COLO668 (cell line): ENCODE measurements around the gene OXGR1.
"Not testable (repeated sequence)": the region's sequence is repeated elsewhere in the genome, so short reads cannot be mapped to it uniquely, and the experiment has no call there.

Source experiments
- DNase-seq: peaks from one replicate; lab custom pipeline; 2025; ENCODE audit not compliant: unreplicated experiment; lab: John Stamatoyannopoulos, UW

Gene OXGR1

GRCh38 chr13:97005625-97006262 is 11.5 kb upstream of the OXGR1 start:
- DNase-seq, result no peak

- DNase-seq, result no peak
These were observed 10.6 kb upstream of the OXGR1 start for GRCh38 chr13:97004886-97005285.

- DNase-seq, result no peak
These were observed 10.0 kb upstream of the OXGR1 start for GRCh38 chr13:97004096-97004876.

GRCh38 chr13:97003071-97003470 is 8.8 kb upstream of the OXGR1 start:
- DNase-seq, result no peak

- DNase-seq, result no peak
These were observed 8.3 kb upstream of the OXGR1 start for GRCh38 chr13:97002581-97002980.

- DNase-seq, result no peak
These were observed 7.4 kb upstream of the OXGR1 start for GRCh38 chr13:97001636-97002035.

GRCh38 chr13:97000295-97000925 is 6.1 kb upstream of the OXGR1 start:
- DNase-seq, result no peak

GRCh38 chr13:96999091-96999490 is 4.8 kb upstream of the OXGR1 start:
- DNase-seq, result no peak

- DNase-seq, result no peak
These were observed 3.8 kb upstream of the OXGR1 start for GRCh38 chr13:96998051-96998450.

- DNase-seq, result no peak
These were observed 2.6 kb upstream of the OXGR1 start for GRCh38 chr13:96996886-96997285.

- DNase-seq, result no peak
These were observed 1.8 kb upstream of the OXGR1 start for GRCh38 chr13:96996107-96996506.

- DNase-seq, result no peak
These were observed 575 bp upstream of the OXGR1 start for GRCh38 chr13:96994858-96995243.

- no peak for DNase-seq
These were observed 651 bp downstream of the OXGR1 start for GRCh38 chr13:96993634-96994016.

- no peak for DNase-seq
These were observed 1.6 kb downstream of the OXGR1 start for GRCh38 chr13:96992633-96993032.

- no peak for DNase-seq
These were observed 3.2 kb downstream of the OXGR1 start for GRCh38 chr13:96991072-96991471.

GRCh38 chr13:96988441-96988840 is 5.8 kb downstream of the OXGR1 start:
- no peak for DNase-seq

GRCh38 chr13:96984051-96984508 is 10.2 kb downstream of the OXGR1 start:
- DNase-seq, result peak; percentile 33

- no peak for DNase-seq
These were observed 11.6 kb downstream of the OXGR1 start for GRCh38 chr13:96982672-96983071.

GRCh38 chr13:96979861-96980260 is 14.4 kb downstream of the OXGR1 start:
- DNase-seq, result not testable (repeated sequence)

GRCh38 chr13:96968027-96968426 is 26.2 kb downstream of the OXGR1 start:
- DNase-seq, result no peak

- no peak for DNase-seq
These were observed 27.0 kb downstream of the OXGR1 start for GRCh38 chr13:96967248-96967745.
